ENCODE data around the gene GNG7.

DNA sequence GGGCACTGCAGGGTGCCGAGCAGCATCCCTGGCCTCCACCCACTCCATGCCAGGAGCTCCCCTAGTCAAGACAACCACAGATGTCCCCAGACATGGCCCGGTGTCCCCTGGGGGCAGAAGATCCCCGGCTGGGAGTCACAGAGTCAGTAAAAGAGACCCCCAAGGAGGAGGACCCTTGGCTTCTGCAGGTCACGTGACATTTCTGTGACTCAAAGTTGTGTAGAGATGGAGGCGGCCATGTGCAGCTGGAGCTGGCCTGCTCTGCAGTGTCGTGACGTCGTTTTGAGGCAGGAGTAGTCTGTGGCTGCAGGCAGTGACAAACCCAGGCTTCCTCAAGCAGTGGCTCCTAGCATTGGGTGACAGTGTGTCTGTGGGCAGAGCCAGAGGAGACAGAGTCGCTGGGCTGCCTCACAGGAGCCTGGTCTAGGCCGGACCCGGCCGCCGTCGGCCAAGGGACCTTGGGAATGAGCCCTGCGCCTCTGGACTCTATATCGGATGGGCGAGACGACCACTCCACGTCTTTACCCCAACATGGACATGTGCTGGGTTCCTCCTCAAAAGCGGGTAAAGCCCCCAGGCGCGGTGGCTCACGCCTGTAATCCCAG is 26.4 kb upstream of the GNG7 start:
- TF ChIP-seq, protein P1, sequence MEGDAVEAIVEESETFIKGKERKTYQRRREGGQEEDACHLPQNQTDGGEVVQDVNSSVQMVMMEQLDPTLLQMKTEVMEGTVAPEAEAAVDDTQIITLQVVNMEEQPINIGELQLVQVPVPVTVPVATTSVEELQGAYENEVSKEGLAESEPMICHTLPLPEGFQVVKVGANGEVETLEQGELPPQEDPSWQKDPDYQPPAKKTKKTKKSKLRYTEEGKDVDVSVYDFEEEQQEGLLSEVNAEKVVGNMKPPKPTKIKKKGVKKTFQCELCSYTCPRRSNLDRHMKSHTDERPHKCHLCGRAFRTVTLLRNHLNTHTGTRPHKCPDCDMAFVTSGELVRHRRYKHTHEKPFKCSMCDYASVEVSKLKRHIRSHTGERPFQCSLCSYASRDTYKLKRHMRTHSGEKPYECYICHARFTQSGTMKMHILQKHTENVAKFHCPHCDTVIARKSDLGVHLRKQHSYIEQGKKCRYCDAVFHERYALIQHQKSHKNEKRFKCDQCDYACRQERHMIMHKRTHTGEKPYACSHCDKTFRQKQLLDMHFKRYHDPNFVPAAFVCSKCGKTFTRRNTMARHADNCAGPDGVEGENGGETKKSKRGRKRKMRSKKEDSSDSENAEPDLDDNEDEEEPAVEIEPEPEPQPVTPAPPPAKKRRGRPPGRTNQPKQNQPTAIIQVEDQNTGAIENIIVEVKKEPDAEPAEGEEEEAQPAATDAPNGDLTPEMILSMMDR (IDR thresholded peaks at IDR 0.05; ENCODE audit: low read length) = no peak
- TF ChIP-seq EZH2phosphoT487 (IDR thresholded peaks at IDR 0.05; ENCODE audit: low read length) = no peak
- TF ChIP-seq EZH2 (optimal IDR thresholded peaks at IDR 0.05; ENCODE audit: low read depth, low read length) = no peak

Data from MM.1S (cell line).